Esophagus squamous epithelium (tissue), 5 donors: ENCODE results near the gene TSPAN15. TPM values are rescaled to one million over a fixed set of nuclear protein-coding genes. Genes with fewer than 3 reads are reported as not detected.

Experiments
- DNase-seq: peaks from one replicate; lab custom pipeline; 2025; lab: John Stamatoyannopoulos, UW
- H3K27ac ChIP-seq, 4 donors: fragments of 200-600 bp; sonication (generic); one replicate each; pipeline ENCODE4 v1.5.1; 2016 to 2019; ENCODE audit warnings: mild to moderate bottlenecking in 1 of 4
- H3K27me3 ChIP-seq, 4 donors: fragments of 200-600 bp; sonication (generic); 1 replicate in 3 of 4; 2 replicates in 1 of 4; pipeline versions ENCODE4 v1.5.1 to v1.6.0; 2017 to 2021; ENCODE audit warnings: antibody characterized with exemption in 1 of 4
- H3K36me3 ChIP-seq, 3 donors: fragments of 200-600 bp; sonication (generic); one replicate each; pipeline ENCODE4 v1.5.1; 2016 to 2019
- H3K4me1 ChIP-seq, 3 donors: fragments of 200-600 bp; sonication (generic); one replicate each; pipeline ENCODE4 v1.5.1; 2017 to 2019
- H3K4me3 ChIP-seq, 4 donors: fragments of 200-600 bp; sonication (generic); 1 replicate in 3 of 4; 2 replicates in 1 of 4; pipeline ENCODE4 v1.5.1; 2016 to 2019; ENCODE audit warnings: mild to moderate bottlenecking in 2 of 4, moderate library complexity in 1 of 4
- H3K9me3 ChIP-seq, 3 donors: fragments of 200-600 bp; sonication (generic); one replicate each; pipeline ENCODE4 v1.5.1; 2016 to 2019
- CTCF ChIP-seq, 6 experiments: fragments of 450-650 bp in 4 of 6; fragments of 200-600 bp in 2 of 6; sonication (generic) in 2 of 6; IDR thresholded peaks; one replicate each; pipeline ENCODE4 v1.5.1; 2016 to 2019; ENCODE audit warnings: antibody characterized with exemption in 6 of 6, mild to moderate bottlenecking in 4 of 6, moderate library complexity in 4 of 6
- POLR2A ChIP-seq, 4 donors: fragments of 450-650 bp; IDR thresholded peaks; one replicate each; pipeline ENCODE4 v1.6.1; 2017; ENCODE audit warnings: antibody characterized with exemption in 4 of 4, mild to moderate bottlenecking in 4 of 4, moderate library complexity in 3 of 4
- WGBS, 2 donors: methylation state at CpG; one replicate each; pipeline ENCODE4 v1.1.5; 2018; 5-methylcytosine and 5-hydroxymethylcytosine counted together
- intact Hi-C: fragments of 100-400 bp; cut with DNase I; formaldehyde crosslinking; loops from one replicate; pipeline ENCODE4 v1.15.0; 2022
- total RNA-seq, 4 donors: library from RNA; depleted of rRNA; stranded (reverse); fragments of >200 nt; gene quantifications; one replicate each; pipeline ENCODE4 v1.1.0, GENCODE V29; 2016
- donor health status: DM: yes; HTN: yes; CAD: no.

TSPAN15 gene
- total RNA-seq, 4 donors from 2014 or later: 3.6 to 24.0 (median 18.5) TPM

- intact Hi-C loops: no loop called here
Observed at GRCh38 chr10:69463886-69464285, 12.6 kb downstream of the TSPAN15 start.

GRCh38 chr10:69464401-69464800 is 13.1 kb downstream of the TSPAN15 start:
- Histone ChIP-seq H3K27me3 (no peaks in the 10 kb centered on the region), H3K4me3 (no peak overlapping the region), H3K36me3 (no peaks in the 10 kb centered on the region), H3K27ac (peak overlapping the region; percentile 3 to 75 (median 72)), H3K4me1 (peaks cover 21 to 93% (median 48%) of the 10 kb centered on the region in 3 donors), H3K9me3 (no peaks in the 10 kb centered on the region)
- no peak for TF ChIP-seq CTCF (IDR thresholded peaks at IDR 0.05)
- TF ChIP-seq POLR2A (IDR thresholded peaks at IDR 0.05): no peak
- intact Hi-C loops: no loop called here
- 48 to 60% methylated on average over 4 to 7 of the region's 7 CpGs for WGBS, 2 donors
- no peak for DNase-seq

More at GRCh38 chr10:69463886-69464285, 12.6 kb downstream of the TSPAN15 start:
- no peaks in the 10 kb centered on the region for H3K27me3 ChIP-seq
- no peaks in the 10 kb centered on the region for H3K9me3 ChIP-seq
- H3K4me1 ChIP-seq: peaks cover 21 to 92% (median 48%) of the 10 kb centered on the region in 3 donors
- no peak overlapping the region for H3K4me3 ChIP-seq
- no peaks in the 10 kb centered on the region for H3K36me3 ChIP-seq
- DNase-seq: no peak
- TF ChIP-seq POLR2A (IDR thresholded peaks at IDR 0.05) (no peak), CTCF (IDR thresholded peaks at IDR 0.05) (no peak)
- peak overlapping the region; percentile 3 to 75 (median 72) for H3K27ac ChIP-seq
- 82 to 84% methylated on average over 5 to 6 of the region's 6 CpGs for WGBS, 2 donors

- intact Hi-C loops: no loop called here
- Histone ChIP-seq H3K36me3 (no peaks in the 10 kb centered on the region), H3K27me3 (no peaks in the 10 kb centered on the region), H3K9me3 (no peaks in the 10 kb centered on the region), H3K4me3 (no peak overlapping the region), H3K27ac (peak overlapping the region; percentile 3 to 75 (median 72)), H3K4me1 (peaks cover 21 to 88% (median 45%) of the 10 kb centered on the region in 3 donors)
- DNase-seq: no peak
- TF ChIP-seq CTCF (IDR thresholded peaks at IDR 0.05): no peak
- no peak for TF ChIP-seq POLR2A (IDR thresholded peaks at IDR 0.05)
- WGBS, 2 donors: 38% methylated on average over 2 of the region's 2 CpGs; no CpG with 5 or more reads in 1 of the 2 donors
Observed at GRCh38 chr10:69464801-69465401, 13.6 kb downstream of the TSPAN15 start.

GRCh38 chr10:69465457-69466157 is 14.3 kb downstream of the TSPAN15 start:
- peaks cover 21 to 81% (median 40%) of the 10 kb centered on the region in 3 donors for H3K4me1 ChIP-seq
- 38 to 69% methylated on average over 3 to 5 of the region's 9 CpGs for WGBS, 2 donors

More at GRCh38 chr10:69465457-69466157, 14.3 kb downstream of the TSPAN15 start:
- Histone ChIP-seq H3K9me3 (no peaks in the 10 kb centered on the region), H3K36me3 (no peaks in the 10 kb centered on the region), H3K27me3 (no peaks in the 10 kb centered on the region), H3K27ac (peak overlapping the region; percentile 3 to 75 (median 72)), H3K4me3 (no peak overlapping the region)
- intact Hi-C loops: no loop called here
- DNase-seq: no peak
- TF ChIP-seq POLR2A (IDR thresholded peaks at IDR 0.05) (no peak), CTCF (IDR thresholded peaks at IDR 0.05) (no peak)
